ENCODE results near the gene PSMB4.
"Not testable (repeated sequence)": the region's sequence is repeated elsewhere in the genome, so short reads cannot be mapped to it uniquely, and the experiment has no call there.

The PSMB4 gene

GRCh38 chr1:151399324-151400171, at the start of gene PSMB4:
Gene PSMB4 (plus strand): TSS chr1:151399573. CDS start chr1:151399588, 15 bp downstream.
- DNase-seq (ENCODE audit: low read depth) = peak; percentile 79
- peak within 1 kb of the TSS; percentile 97 for H3K4me3 ChIP-seq (ENCODE audit: control insufficient read depth, low read depth, low read length)
- TF ChIP-seq, protein P1, sequence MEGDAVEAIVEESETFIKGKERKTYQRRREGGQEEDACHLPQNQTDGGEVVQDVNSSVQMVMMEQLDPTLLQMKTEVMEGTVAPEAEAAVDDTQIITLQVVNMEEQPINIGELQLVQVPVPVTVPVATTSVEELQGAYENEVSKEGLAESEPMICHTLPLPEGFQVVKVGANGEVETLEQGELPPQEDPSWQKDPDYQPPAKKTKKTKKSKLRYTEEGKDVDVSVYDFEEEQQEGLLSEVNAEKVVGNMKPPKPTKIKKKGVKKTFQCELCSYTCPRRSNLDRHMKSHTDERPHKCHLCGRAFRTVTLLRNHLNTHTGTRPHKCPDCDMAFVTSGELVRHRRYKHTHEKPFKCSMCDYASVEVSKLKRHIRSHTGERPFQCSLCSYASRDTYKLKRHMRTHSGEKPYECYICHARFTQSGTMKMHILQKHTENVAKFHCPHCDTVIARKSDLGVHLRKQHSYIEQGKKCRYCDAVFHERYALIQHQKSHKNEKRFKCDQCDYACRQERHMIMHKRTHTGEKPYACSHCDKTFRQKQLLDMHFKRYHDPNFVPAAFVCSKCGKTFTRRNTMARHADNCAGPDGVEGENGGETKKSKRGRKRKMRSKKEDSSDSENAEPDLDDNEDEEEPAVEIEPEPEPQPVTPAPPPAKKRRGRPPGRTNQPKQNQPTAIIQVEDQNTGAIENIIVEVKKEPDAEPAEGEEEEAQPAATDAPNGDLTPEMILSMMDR (IDR thresholded peaks at IDR 0.05; ENCODE audit: control insufficient read depth, insufficient read depth, low read depth, low read length, missing control alignments) = no peak

- not testable (repeated sequence) for H3K4me3 ChIP-seq (ENCODE audit: control insufficient read depth, low read depth, low read length); DNase-seq (ENCODE audit: low read depth)
Measured at GRCh38 chr1:151350323-151350722, 49.0 kb upstream of the PSMB4 start.

GRCh38 chr1:151352021-151352718, 47.2 kb upstream of the PSMB4 start:
- TF ChIP-seq, protein P1 (IDR thresholded peaks at IDR 0.05; ENCODE audit: control insufficient read depth, insufficient read depth, low read depth, low read length, missing control alignments) = no peak
- DNase-seq (ENCODE audit: low read depth) = no peak
- no peak overlapping the region for H3K4me3 ChIP-seq (ENCODE audit: control insufficient read depth, low read depth, low read length)

DNA sequence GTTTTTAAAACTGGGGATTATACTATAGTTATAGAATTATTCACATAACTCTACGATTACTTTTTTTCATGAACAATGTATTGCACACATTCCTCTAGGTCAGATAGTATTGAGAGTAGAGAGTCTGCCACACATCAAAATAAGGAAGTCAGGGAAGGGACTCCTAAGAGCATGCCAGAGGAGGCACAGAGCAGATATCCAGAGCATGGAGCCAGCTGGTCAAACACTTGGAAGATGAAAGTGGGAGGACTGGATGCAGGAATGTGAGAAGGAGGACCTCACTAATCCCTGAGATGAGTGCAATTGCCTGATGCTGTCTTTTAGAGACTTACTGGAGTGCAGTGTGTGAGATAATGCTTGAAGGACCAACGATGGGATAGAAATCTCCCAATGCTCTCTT, 42.7 kb upstream of the PSMB4 start:
- no peak overlapping the region for H3K4me3 ChIP-seq (ENCODE audit: control insufficient read depth, low read depth, low read length)
- TF ChIP-seq, protein P1 (IDR thresholded peaks at IDR 0.05; ENCODE audit: control insufficient read depth, insufficient read depth, low read depth, low read length, missing control alignments) = no peak
- no peak for DNase-seq (ENCODE audit: low read depth)

- no peak for DNase-seq (ENCODE audit: low read depth)
- no peak overlapping the region for H3K4me3 ChIP-seq (ENCODE audit: control insufficient read depth, low read depth, low read length)
- TF ChIP-seq, protein P1 (IDR thresholded peaks at IDR 0.05; ENCODE audit: control insufficient read depth, insufficient read depth, low read depth, low read length, missing control alignments) = no peak
Measured at GRCh38 chr1:151361883-151362282, 37.5 kb upstream of the PSMB4 start.

- no peak for DNase-seq (ENCODE audit: low read depth)
- TF ChIP-seq, protein P1 (IDR thresholded peaks at IDR 0.05; ENCODE audit: control insufficient read depth, insufficient read depth, low read depth, low read length, missing control alignments) = no peak
- H3K4me3 ChIP-seq (ENCODE audit: control insufficient read depth, low read depth, low read length) = no peak overlapping the region
Measured at GRCh38 chr1:151362308-151363155, 36.8 kb upstream of the PSMB4 start.
